Mesenchymal stem cell (in vitro differentiated cells and primary cell): ENCODE measurements around the gene OSGIN1.

Source experiments
- DNase-seq: peaks from one replicate; pipeline ENCODE4 v3.0.0-alpha.2; 2013
- H2AFZ ChIP-seq: one replicate; pipeline ENCODE4 v1.6.1; 2013; ENCODE audit warnings: low read depth, mild to moderate bottlenecking, control low read depth, inconsistent platforms, low read length, moderate library complexity
- H2AK5ac ChIP-seq: 2 replicates; pipeline ENCODE4 v1.6.1; 2013; ENCODE audit warnings: low read length, moderate library complexity, mild to moderate bottlenecking, inconsistent platforms; ENCODE audit not compliant: severe bottlenecking
- H2BK120ac ChIP-seq: one replicate; pipeline ENCODE4 v1.6.1; 2013; ENCODE audit warnings: low read depth, mild to moderate bottlenecking, inconsistent platforms, low read length, moderate library complexity
- H2BK12ac ChIP-seq, 2 experiments: one replicate each; pipeline ENCODE4 v1.6.1; 2013; ENCODE audit warnings: inconsistent platforms in 2 of 2, low read length in 2 of 2, mild to moderate bottlenecking in 2 of 2, moderate library complexity in 2 of 2, control low read depth in 1 of 2
- H2BK15ac ChIP-seq: one replicate; pipeline ENCODE4 v1.6.1; 2013; ENCODE audit warnings: mild to moderate bottlenecking, low read depth, inconsistent platforms; ENCODE audit not compliant: poor library complexity, severe bottlenecking
- H2BK5ac ChIP-seq: 2 replicates; pipeline ENCODE4 v1.6.1; 2013; ENCODE audit warnings: low read depth, mild to moderate bottlenecking, low read length, control low read depth, inconsistent platforms; ENCODE audit not compliant: poor library complexity, severe bottlenecking
- H3K14ac ChIP-seq, 2 experiments: one replicate each; pipeline ENCODE4 v1.6.1; 2013; ENCODE audit warnings: inconsistent platforms in 2 of 2, low read length in 2 of 2, control low read depth in 1 of 2, mild to moderate bottlenecking in 1 of 2, moderate library complexity in 1 of 2
- H3K18ac ChIP-seq, 2 experiments: one replicate each; pipeline ENCODE4 v1.6.1; 2013; ENCODE audit warnings: inconsistent platforms in 2 of 2, low read length in 2 of 2, control low read depth in 1 of 2, low read depth in 1 of 2, mild to moderate bottlenecking in 1 of 2
- H3K23ac ChIP-seq, 2 experiments: one replicate each; pipeline ENCODE4 v1.6.1; 2013; ENCODE audit warnings: inconsistent platforms in 2 of 2, low read length in 2 of 2, mild to moderate bottlenecking in 2 of 2, moderate library complexity in 2 of 2, control low read depth in 1 of 2
- H3K27ac ChIP-seq: 2 replicates; pipeline ENCODE4 v1.5.1; 2013; ENCODE audit warnings: mild to moderate bottlenecking, moderate library complexity, low read length, control low read depth, inconsistent platforms; ENCODE audit not compliant: poor library complexity, severe bottlenecking
- H3K27me3 ChIP-seq, 2 experiments: 2 replicates each; pipeline versions ENCODE4 v1.6.1 to v1.7.0; 2013; ENCODE audit warnings: low read length in 2 of 2, mild to moderate bottlenecking in 2 of 2, moderate library complexity in 2 of 2, control low read depth in 1 of 2, inconsistent platforms in 1 of 2; ENCODE audit not compliant: control insufficient read depth in 1 of 2, insufficient read depth in 1 of 2
- H3K36me3 ChIP-seq, 2 experiments: 2 replicates each; pipeline versions ENCODE4 v1.6.1 to v1.7.0; 2013; ENCODE audit warnings: low read length in 2 of 2, control low read depth in 1 of 2, inconsistent platforms in 1 of 2, low read depth in 1 of 2, mild to moderate bottlenecking in 1 of 2; ENCODE audit not compliant: insufficient read depth in 2 of 2, control insufficient read depth in 1 of 2
- H3K4ac ChIP-seq, 2 experiments: one replicate each; pipeline ENCODE4 v1.6.1; 2013; ENCODE audit warnings: inconsistent platforms in 2 of 2, low read length in 2 of 2, mild to moderate bottlenecking in 2 of 2, moderate library complexity in 2 of 2, control low read depth in 1 of 2, low read depth in 1 of 2
- H3K4me1 ChIP-seq: 2 replicates; pipeline ENCODE4 v1.6.1; 2013; ENCODE audit warnings: low read depth, low read length, control low read depth; ENCODE audit not compliant: control insufficient read depth, insufficient read depth
- H3K4me2 ChIP-seq: 2 replicates; pipeline ENCODE4 v1.6.1; 2013; ENCODE audit warnings: low read length, mild to moderate bottlenecking, inconsistent platforms; ENCODE audit not compliant: poor library complexity, severe bottlenecking
- H3K4me3 ChIP-seq, 2 experiments: 2 replicates each; pipeline versions ENCODE4 v1.5.1 to v1.7.0; 2013; ENCODE audit warnings: low read length in 2 of 2, mild to moderate bottlenecking in 2 of 2, control low read depth in 1 of 2, low read depth in 1 of 2; ENCODE audit not compliant: insufficient read depth in 1 of 2
- H3K79me1 ChIP-seq: replicated peaks from 2 replicates; pipeline ENCODE4 v1.6.1; 2013; ENCODE audit warnings: mild to moderate bottlenecking, control low read depth, low read length, inconsistent platforms; ENCODE audit not compliant: poor library complexity, severe bottlenecking
- H3K9ac ChIP-seq: 2 replicates; pipeline ENCODE4 v1.7.0; 2013; ENCODE audit warnings: mild to moderate bottlenecking, low read length, moderate library complexity
- H3K9me3 ChIP-seq: 2 replicates; pipeline ENCODE4 v1.7.0; 2013; ENCODE audit warnings: mild to moderate bottlenecking, low read length; ENCODE audit not compliant: control insufficient read depth
- H4K8ac ChIP-seq: one replicate; pipeline ENCODE4 v1.6.1; 2013; ENCODE audit warnings: inconsistent platforms, mild to moderate bottlenecking, low read length, moderate library complexity
- H4K91ac ChIP-seq: one replicate; pipeline ENCODE4 v1.6.1; 2013; ENCODE audit warnings: mild to moderate bottlenecking, low read length, inconsistent platforms
- WGBS: methylation state at CpG from one replicate; pipeline ENCODE4 v1.1.7; 2013; ENCODE audit warnings: mixed read lengths; 5-methylcytosine and 5-hydroxymethylcytosine counted together

OSGIN1 gene

GRCh38 chr16:83923581-83924365, 29.3 kb upstream of the OSGIN1 start:
- H2AK5ac ChIP-seq, result no peak overlapping the region
- no peak overlapping the region for H2BK15ac ChIP-seq
- no peak overlapping the region for H2BK120ac ChIP-seq
- H2BK5ac ChIP-seq, result no peak overlapping the region
- H3K9me3 ChIP-seq, result no peaks in the 10 kb centered on the region
- no peak overlapping the region for H4K8ac ChIP-seq
- H3K36me3 ChIP-seq, result peaks cover 14 to 45% of the 10 kb centered on the region in 2 experiments
- H3K4me2 ChIP-seq, result no peak overlapping the region
- H2BK12ac ChIP-seq, result no peak overlapping the region
- no peak for DNase-seq
- no peak overlapping the region for H3K18ac ChIP-seq
- no peak overlapping the region for H3K14ac ChIP-seq
- H3K27ac ChIP-seq, result no peak overlapping the region
- H3K4me1 ChIP-seq, result peaks cover 5% of the 10 kb centered on the region
- H3K27me3 ChIP-seq, result no peaks in the 10 kb centered on the region
- 87% methylated on average over 30 of the region's 31 CpGs for WGBS
- H4K91ac ChIP-seq, result no peak overlapping the region
- no peak overlapping the region for H3K9ac ChIP-seq
- no peaks in the 10 kb centered on the region for H3K79me1 ChIP-seq
- no peak overlapping the region for H3K4me3 ChIP-seq
- H3K4ac ChIP-seq, result no peak overlapping the region
- H2AFZ ChIP-seq, result no peak overlapping the region
- no peak overlapping the region for H3K23ac ChIP-seq

DNA sequence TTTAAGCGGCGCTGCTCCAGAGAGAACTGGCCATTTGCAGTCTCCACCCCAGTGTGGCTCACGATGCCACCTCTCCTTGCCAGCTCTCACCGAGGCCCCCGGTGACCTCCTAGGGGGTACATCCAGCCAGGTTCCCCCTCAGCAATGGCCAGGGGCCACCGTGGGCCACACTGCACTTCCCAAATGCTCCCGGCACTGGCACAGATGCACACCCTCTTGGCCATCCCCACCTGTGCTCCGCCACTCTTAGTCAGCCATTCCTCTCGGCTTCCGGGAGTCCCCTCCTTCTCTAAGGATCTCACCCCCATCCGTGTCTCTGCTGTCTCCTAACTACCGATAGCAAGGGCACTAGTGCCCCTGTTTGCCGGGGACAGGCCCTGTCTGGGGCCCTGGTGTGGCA, 28.4 kb upstream of the OSGIN1 start:
- Histone ChIP-seq H2AK5ac (no peak overlapping the region), H3K23ac (no peak overlapping the region), H3K4me2 (no peak overlapping the region), H3K27me3 (no peaks in the 10 kb centered on the region), H3K4ac (no peak overlapping the region), H3K79me1 (no peaks in the 10 kb centered on the region), H4K91ac (no peak overlapping the region), H2BK12ac (no peak overlapping the region), H2BK120ac (no peak overlapping the region), H2BK5ac (no peak overlapping the region), H3K36me3 (peaks cover 4 to 36% of the 10 kb centered on the region in 2 experiments), H3K9me3 (no peaks in the 10 kb centered on the region), H3K9ac (no peak overlapping the region), H3K4me3 (no peak overlapping the region), H2AFZ (no peak overlapping the region), H2BK15ac (no peak overlapping the region), H3K14ac (no peak overlapping the region), H3K4me1 (peaks cover 5% of the 10 kb centered on the region), H3K27ac (no peak overlapping the region), H4K8ac (no peak overlapping the region), H3K18ac (no peak overlapping the region)
- 89% methylated on average over 13 of the region's 13 CpGs for WGBS
- DNase-seq, result no peak

DNA sequence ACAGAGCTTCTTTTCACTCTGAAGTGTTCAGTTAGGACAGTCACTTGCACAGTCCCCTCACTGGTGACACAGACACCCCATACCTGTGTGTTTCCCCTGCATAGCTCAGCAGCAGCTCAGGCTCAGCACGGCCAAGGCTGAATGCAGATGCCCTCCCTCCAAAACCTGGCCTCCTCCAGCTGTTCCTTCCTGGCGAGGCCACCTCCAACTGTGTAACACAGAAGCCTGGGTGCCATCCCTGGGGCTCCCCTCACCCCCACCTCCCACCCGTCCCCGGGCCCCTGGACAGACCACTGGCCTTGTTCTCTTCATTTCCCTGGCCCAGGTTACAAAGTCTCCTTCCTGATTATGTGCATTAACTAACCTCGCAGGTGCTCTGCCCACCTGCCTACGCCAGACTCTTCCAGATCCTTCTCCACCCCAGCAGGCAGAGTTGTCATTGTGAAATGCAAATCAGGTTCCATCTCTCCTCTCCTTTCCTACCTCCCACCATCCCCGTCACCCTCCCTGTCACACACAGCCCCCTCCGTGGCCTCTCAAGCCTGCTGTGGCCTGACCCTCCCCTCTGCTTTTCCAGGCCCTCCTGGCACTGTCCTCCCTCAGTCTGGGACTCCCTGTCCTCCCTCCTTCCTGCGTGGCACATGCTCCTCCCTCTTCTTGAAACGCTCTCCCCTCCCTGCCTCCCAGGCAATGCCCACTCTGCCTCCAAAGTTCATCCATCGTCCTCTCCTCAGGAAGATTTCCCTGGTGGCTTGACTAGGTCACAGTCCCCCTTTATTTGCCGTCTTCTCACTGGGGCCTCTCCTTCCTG, 27.7 kb upstream of the OSGIN1 start:
- no peak overlapping the region for H4K91ac ChIP-seq
- no peak overlapping the region for H3K4me2 ChIP-seq
- no peak overlapping the region for H3K9ac ChIP-seq
- H2BK120ac ChIP-seq, result no peak overlapping the region
- no peaks in the 10 kb centered on the region for H3K79me1 ChIP-seq
- no peak overlapping the region for H2BK5ac ChIP-seq
- H3K4me3 ChIP-seq, result no peak overlapping the region
- peaks cover 0 to 30% of the 10 kb centered on the region in 2 experiments for H3K36me3 ChIP-seq
- DNase-seq, result no peak
- H2BK12ac ChIP-seq, result no peak overlapping the region
- H3K27me3 ChIP-seq, result no peaks in the 10 kb centered on the region
- H3K9me3 ChIP-seq, result no peaks in the 10 kb centered on the region
- H3K14ac ChIP-seq, result no peak overlapping the region
- H2AFZ ChIP-seq, result no peak overlapping the region
- H2BK15ac ChIP-seq, result no peak overlapping the region
- no peak overlapping the region for H4K8ac ChIP-seq
- peaks cover 5% of the 10 kb centered on the region for H3K4me1 ChIP-seq
- no peak overlapping the region for H3K27ac ChIP-seq
- WGBS, result 76% methylated on average over 12 of the region's 12 CpGs
- no peak overlapping the region for H3K23ac ChIP-seq
- H2AK5ac ChIP-seq, result no peak overlapping the region
- H3K4ac ChIP-seq, result no peak overlapping the region
- H3K18ac ChIP-seq, result no peak overlapping the region
